Lower leg skin (tissue), 4 donors: Measurements from ENCODE around the gene ZC3H7B. TPM values are rescaled to one million over a fixed set of nuclear protein-coding genes. Genes with fewer than 3 reads are reported as not detected.

Experiments
- DNase-seq, 2 donors: peaks; one replicate each; pipeline ENCODE4 v3.0.0-alpha.2; 2019; ENCODE audit warnings: low spot score in 2 of 2
- H3K4me3 ChIP-seq: fragments of 200-600 bp; sonication (generic); 2 replicates; pipeline ENCODE4 v1.5.1; 2017; ENCODE audit warnings: mild to moderate bottlenecking, low read depth; ENCODE audit not compliant: poor library complexity, severe bottlenecking
- POLR2A ChIP-seq, 2 donors: fragments of 450-650 bp; IDR thresholded peaks; one replicate each; pipeline ENCODE4 v1.6.1; 2016 to 2017; ENCODE audit warnings: antibody characterized with exemption in 2 of 2, mild to moderate bottlenecking in 1 of 2, moderate library complexity in 1 of 2
- WGBS, 2 donors: methylation state at CpG; one replicate each; pipeline ENCODE4 v1.1.5; 2018; 5-methylcytosine and 5-hydroxymethylcytosine counted together
- intact Hi-C: fragments of 100-400 bp; cut with DNase I; formaldehyde crosslinking; loops from one replicate; pipeline ENCODE4 v1.15.0; 2023; ENCODE audit warnings: low total_unique reads
- total RNA-seq, 4 donors: library from RNA; depleted of rRNA; stranded (reverse); fragments of >200 nt; gene quantifications; one replicate each; pipeline ENCODE4 v1.1.0, GENCODE V29; 2016
- TF ChIP-seq, protein P1 (sequence below), 3 donors: fragments of 450-650 bp; IDR thresholded peaks; one replicate each; pipeline ENCODE4 v1.5.1; 2016; ENCODE audit warnings: antibody characterized with exemption in 3 of 3, mild to moderate bottlenecking in 3 of 3, moderate library complexity in 2 of 3

The ZC3H7B gene
- total RNA-seq, 4 donors from 2014 or later: 19.9 to 39.9 (median 31.2) TPM

DNA sequence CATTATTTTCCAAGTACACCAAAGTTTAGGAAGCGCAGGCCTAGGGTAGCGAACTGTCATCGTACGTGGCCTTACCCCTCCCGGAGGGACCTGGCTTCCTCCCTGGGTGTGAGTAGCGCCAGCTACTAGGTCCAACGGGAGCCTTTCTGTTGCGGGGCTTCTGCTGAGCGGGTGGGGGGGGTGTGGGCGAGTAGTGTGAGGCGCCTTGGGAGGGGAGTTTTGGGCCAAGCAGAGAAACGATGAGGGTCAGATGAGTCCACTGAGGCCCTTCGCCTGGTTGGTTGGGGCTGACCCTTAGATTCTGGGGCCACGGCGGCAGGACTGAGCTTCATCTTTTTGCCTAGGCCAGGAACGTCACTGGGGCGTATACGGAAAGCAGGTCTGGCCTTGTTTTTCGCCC, 81.3 kb downstream of the ZC3H7B start:
- WGBS, 2 donors: 9 to 11% methylated on average over 18 to 19 of the region's 19 CpGs
- intact Hi-C loops: no loop called here
- peak overlapping the region; percentile 63 for H3K4me3 ChIP-seq
- TF ChIP-seq, protein P1, sequence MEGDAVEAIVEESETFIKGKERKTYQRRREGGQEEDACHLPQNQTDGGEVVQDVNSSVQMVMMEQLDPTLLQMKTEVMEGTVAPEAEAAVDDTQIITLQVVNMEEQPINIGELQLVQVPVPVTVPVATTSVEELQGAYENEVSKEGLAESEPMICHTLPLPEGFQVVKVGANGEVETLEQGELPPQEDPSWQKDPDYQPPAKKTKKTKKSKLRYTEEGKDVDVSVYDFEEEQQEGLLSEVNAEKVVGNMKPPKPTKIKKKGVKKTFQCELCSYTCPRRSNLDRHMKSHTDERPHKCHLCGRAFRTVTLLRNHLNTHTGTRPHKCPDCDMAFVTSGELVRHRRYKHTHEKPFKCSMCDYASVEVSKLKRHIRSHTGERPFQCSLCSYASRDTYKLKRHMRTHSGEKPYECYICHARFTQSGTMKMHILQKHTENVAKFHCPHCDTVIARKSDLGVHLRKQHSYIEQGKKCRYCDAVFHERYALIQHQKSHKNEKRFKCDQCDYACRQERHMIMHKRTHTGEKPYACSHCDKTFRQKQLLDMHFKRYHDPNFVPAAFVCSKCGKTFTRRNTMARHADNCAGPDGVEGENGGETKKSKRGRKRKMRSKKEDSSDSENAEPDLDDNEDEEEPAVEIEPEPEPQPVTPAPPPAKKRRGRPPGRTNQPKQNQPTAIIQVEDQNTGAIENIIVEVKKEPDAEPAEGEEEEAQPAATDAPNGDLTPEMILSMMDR (IDR thresholded peaks at IDR 0.05): no peak
- TF ChIP-seq POLR2A (IDR thresholded peaks at IDR 0.05): no peak
- DNase-seq: peak in 1 of 2 donors; percentile 88

DNA sequence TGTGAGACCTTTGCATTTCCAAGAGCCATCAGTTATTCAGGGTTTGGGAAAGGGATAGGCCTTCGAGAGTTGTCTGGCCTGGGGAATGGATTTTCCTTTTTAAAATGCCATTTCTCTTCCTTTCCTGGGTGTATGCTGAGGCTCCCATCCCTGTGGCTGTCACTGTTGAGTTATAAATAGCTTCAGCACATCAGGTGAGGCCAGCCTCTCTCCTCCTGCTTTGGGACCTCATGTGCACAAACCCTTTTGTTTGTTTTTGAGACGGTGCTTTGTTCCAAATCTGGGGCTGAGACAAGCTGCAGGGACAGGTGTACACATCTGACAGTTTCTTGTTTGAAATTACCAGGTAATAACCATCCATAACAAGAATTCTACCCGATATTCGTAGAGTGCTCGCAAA, 81.8 kb downstream of the ZC3H7B start:
- DNase-seq: no peak
- intact Hi-C loops: no loop called here
- 40 to 49% methylated on average over 5 of the region's 5 CpGs for WGBS, 2 donors
- no peak overlapping the region for H3K4me3 ChIP-seq
- TF ChIP-seq POLR2A (IDR thresholded peaks at IDR 0.05): no peak
- TF ChIP-seq, protein P1 (IDR thresholded peaks at IDR 0.05): no peak

DNA sequence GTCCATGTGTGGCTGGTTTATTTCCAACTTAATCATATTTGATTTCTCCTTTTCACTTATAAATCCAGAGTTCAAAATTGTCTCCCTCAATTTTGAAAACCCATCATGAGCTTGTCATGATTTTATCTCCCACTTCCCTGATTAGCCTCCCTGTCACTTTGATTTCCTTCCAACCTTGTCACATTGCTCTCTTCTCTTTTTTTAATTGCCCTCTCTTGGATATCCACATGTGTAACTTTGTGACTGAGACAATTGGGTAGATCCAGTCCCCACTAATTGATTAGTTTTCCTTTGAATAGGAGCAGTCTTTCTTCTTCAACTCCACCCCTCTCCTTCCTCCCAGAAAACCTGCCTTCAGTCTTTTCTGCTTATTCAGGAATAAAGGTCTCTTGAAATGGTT, 82.8 kb downstream of the ZC3H7B start:
- H3K4me3 ChIP-seq: no peak overlapping the region
- TF ChIP-seq, protein P1 (IDR thresholded peaks at IDR 0.05): no peak
- TF ChIP-seq POLR2A (IDR thresholded peaks at IDR 0.05): no peak
- DNase-seq: no peak
- intact Hi-C loops: no loop called here

DNA sequence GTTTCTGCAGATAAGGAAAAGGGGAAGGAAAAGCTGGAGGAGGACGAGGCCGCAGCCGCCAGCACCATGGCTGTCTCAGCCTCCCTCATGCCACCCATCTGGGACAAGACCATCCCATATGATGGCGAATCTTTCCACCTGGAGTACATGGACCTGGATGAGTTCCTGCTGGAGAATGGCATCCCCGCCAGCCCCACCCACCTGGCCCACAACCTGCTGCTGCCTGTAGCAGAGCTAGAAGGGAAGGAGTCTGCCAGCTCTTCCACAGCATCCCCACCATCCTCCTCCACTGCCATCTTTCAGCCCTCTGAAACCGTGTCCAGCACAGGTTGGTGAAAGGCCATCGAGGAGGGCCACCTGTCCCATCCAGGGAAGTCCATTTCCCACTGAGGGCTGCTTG, 86.0 kb downstream of the ZC3H7B start:
- H3K4me3 ChIP-seq: no peak overlapping the region
- 70 to 80% methylated on average over 7 of the region's 7 CpGs for WGBS, 2 donors
- intact Hi-C loops: no loop called here
- TF ChIP-seq, protein P1 (IDR thresholded peaks at IDR 0.05): no peak
- no peak for TF ChIP-seq POLR2A (IDR thresholded peaks at IDR 0.05)
- no peak for DNase-seq

DNA sequence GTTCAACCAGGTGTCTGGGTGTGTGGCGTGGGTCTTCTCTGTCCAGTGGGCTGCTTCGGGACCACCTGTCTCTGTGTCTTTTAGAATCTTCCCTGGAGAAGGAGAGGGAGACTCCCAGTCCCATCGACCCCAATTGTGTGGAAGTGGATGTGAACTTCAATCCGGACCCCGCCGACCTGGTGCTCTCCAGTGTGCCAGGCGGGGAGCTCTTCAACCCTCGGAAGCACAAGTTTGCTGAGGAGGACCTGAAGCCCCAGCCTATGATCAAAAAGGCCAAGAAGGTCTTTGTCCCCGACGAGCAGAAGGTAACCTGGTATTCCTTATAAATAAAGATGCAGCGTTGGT, 92.7 kb downstream of the ZC3H7B start:
- intact Hi-C loops: loop anchor here (10.0 kb wide), 1 partner anchor 201 kb away; no protein-coding TSS in a partner anchor
- WGBS, 2 donors: 85 to 89% methylated on average over 11 of the region's 11 CpGs
- no peak for DNase-seq
- TF ChIP-seq, protein P1 (IDR thresholded peaks at IDR 0.05): no peak
- TF ChIP-seq POLR2A (IDR thresholded peaks at IDR 0.05): no peak
- no peak overlapping the region for H3K4me3 ChIP-seq

DNA sequence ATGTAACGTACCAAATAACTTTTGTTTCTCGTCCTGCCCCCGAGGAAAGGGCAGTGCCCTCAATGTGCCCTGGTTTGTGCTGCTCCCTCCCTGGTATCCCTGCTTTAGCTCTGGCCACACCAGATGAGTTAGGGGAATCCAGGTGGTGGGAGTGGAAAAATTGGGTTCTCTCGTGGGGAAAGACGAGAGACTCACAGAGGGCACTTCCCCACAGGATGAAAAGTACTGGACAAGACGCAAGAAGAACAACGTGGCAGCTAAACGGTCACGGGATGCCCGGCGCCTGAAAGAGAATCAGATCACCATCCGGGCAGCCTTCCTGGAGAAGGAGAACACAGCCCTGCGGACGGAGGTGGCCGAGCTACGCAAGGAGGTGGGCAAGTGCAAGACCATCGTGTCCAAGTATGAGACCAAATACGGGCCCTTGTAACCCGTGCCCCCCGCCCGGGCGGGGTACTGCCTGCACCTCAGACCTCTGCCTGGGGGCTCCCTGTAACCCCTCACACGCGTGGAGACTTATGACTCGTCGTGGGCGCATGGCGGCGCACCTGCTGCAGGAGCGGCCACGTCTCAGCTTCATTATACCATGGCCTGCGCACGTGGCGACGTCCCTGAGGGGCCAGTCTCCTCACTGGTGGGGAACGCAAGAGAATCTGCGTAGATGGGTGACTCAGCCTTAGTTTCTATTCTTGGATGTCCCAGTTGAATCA, 94.4 kb downstream of the ZC3H7B start:
- DNase-seq: no peak
- intact Hi-C loops: loop anchor here (10.0 kb wide), 1 partner anchor 199 kb away; no protein-coding TSS in a partner anchor
- TF ChIP-seq, protein P1 (IDR thresholded peaks at IDR 0.05): no peak
- TF ChIP-seq POLR2A (IDR thresholded peaks at IDR 0.05): no peak
- WGBS, 2 donors: 90 to 91% methylated on average over 33 to 37 of the region's 37 CpGs
- H3K4me3 ChIP-seq: no peak overlapping the region
